Tibial nerve (tissue), 4 donors: Measurements from ENCODE around the gene RHNO1. TPM values are rescaled to one million over a fixed set of nuclear protein-coding genes. Genes with fewer than 3 reads are reported as not detected.
"Not testable (repeated sequence)": the region's sequence is repeated elsewhere in the genome, so short reads cannot be mapped to it uniquely, and the experiment has no call there.

Experiments used
- DNase-seq, 2 donors: peaks; one replicate each; pipeline ENCODE4 v3.0.0-alpha.2; 2019; ENCODE audit warnings: low spot score in 2 of 2
- H3K27ac ChIP-seq, 4 donors: fragments of 200-600 bp; sonication (generic) in 3 of 4; one replicate each; pipeline ENCODE4 v1.5.1; 2017 to 2019; ENCODE audit warnings: mild to moderate bottlenecking in 1 of 4
- H3K27me3 ChIP-seq, 2 donors: fragments of 200-600 bp; sonication (generic) in 1 of 2; one replicate each; pipeline versions ENCODE4 v1.5.1 to v1.6.0; 2017 to 2019
- H3K36me3 ChIP-seq, 3 donors: fragments of 200-600 bp; sonication (generic); one replicate each; pipeline ENCODE4 v1.5.1; 2018 to 2019
- H3K4me1 ChIP-seq, 4 donors: fragments of 200-600 bp; sonication (generic) in 3 of 4; one replicate each; pipeline ENCODE4 v1.5.1; 2017 to 2019
- H3K4me3 ChIP-seq, 4 donors: fragments of 200-600 bp; sonication (generic) in 3 of 4; one replicate each; pipeline ENCODE4 v1.5.1; 2017 to 2019; ENCODE audit warnings: mild to moderate bottlenecking in 1 of 4, moderate library complexity in 1 of 4
- H3K9me3 ChIP-seq, 4 donors: fragments of 200-600 bp; sonication (generic) in 3 of 4; one replicate each; pipeline ENCODE4 v1.5.1; 2017 to 2019
- CTCF ChIP-seq, 5 experiments: fragments of 200-600 bp in 3 of 5; fragments of 450-650 bp in 2 of 5; sonication (generic) in 3 of 5; IDR thresholded peaks; one replicate each; pipeline ENCODE4 v1.5.1; 2016 to 2019; ENCODE audit warnings: antibody characterized with exemption in 5 of 5, mild to moderate bottlenecking in 3 of 5, moderate library complexity in 2 of 5
- EP300 ChIP-seq, 2 donors: sonication (generic); formaldehyde crosslinking; IDR thresholded peaks; one replicate each; pipeline ENCODE4 v1.6.1; 2017; ENCODE audit warnings: antibody characterized with exemption in 2 of 2, mild to moderate bottlenecking in 1 of 2
- POLR2A ChIP-seq, 2 donors: fragments of 450-650 bp; IDR thresholded peaks; one replicate each; pipeline ENCODE4 v1.6.1; 2017; ENCODE audit warnings: antibody characterized with exemption in 2 of 2, mild to moderate bottlenecking in 2 of 2, moderate library complexity in 2 of 2
- WGBS, 2 donors: methylation state at CpG; one replicate each; pipeline ENCODE4 v1.1.5; 2018; 5-methylcytosine and 5-hydroxymethylcytosine counted together
- total RNA-seq, 4 donors: library from RNA; depleted of rRNA; stranded (reverse); fragments of >200 nt; gene quantifications; one replicate each; pipeline ENCODE4 v1.1.0, GENCODE V29; 2016

RHNO1 gene
- total RNA-seq, 4 donors from 2014 or later, result 5.4 to 13.8 (median 7.4) TPM

DNA sequence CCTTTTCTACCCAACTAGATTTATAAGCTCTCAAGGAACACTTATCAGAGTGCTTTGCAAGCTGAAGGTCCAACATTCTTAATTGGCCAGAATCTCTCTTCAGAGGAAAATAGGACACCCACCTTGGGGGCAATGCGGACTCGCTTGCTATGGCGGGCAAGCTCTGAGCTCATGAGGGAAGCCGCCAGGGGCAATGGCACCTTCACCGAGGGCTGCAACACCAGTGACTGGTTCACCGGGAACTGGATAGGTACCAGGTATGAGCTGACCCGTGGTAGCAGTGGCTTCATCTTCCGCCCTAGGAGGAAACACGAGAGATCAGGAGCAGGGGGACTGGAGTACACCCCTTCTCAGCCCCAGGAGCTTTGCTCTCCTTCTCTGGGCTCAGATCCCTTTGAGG, 12.8 kb upstream of the RHNO1 start:
- no peaks in the 10 kb centered on the region for H3K9me3 ChIP-seq
- TF ChIP-seq POLR2A (IDR thresholded peaks at IDR 0.05) (no peak), EP300 (IDR thresholded peaks at IDR 0.05) (no peak), CTCF (IDR thresholded peaks at IDR 0.05) (no peak)
- no peaks in the 10 kb centered on the region for H3K27me3 ChIP-seq
- no peaks in the 10 kb centered on the region for H3K4me1 ChIP-seq
- DNase-seq, result no peak
- no peak overlapping the region for H3K27ac ChIP-seq
- peaks cover 0 to 3% (median 0%) of the 10 kb centered on the region in 3 donors for H3K36me3 ChIP-seq
- no peak overlapping the region for H3K4me3 ChIP-seq
- WGBS, 2 donors, result 97 to 100% methylated on average over 9 of the region's 9 CpGs

DNA sequence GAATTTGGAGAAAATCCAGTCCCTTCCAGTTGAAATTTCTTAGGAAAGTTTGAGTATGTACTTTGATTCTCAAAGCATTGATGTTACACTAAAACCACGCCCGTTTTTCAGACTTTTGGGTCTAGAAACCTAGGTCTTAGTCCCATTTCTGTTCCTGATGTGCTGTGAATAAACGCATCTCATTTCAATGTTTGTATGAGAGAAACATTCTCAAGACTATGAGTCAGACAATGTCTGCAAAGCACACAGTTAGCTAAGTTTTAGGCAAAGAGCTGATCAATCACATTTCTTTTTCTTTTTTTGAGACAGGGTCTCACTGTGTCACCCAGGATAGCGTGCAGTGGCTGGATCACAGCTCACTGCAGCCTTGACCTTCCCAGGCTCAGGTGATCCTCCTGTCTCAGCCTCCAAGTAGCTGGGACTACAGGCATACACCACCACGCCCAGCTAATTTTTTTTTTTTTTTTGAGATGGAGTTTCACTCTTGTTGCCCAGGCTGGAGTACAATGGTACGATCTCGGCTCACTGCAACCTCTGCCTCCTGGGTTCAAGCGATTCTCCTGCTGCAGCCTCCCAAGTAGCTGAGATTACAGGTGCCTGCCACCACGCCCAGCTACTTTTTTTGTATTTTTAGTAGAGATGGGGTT, 7.9 kb upstream of the RHNO1 start:
- DNase-seq, H3K9me3 ChIP-seq, H3K4me3 ChIP-seq, H3K4me1 ChIP-seq, H3K36me3 ChIP-seq, H3K27me3 ChIP-seq, H3K27ac ChIP-seq: not testable (repeated sequence)
- WGBS, 2 donors, result 87 to 92% methylated on average over 9 of the region's 9 CpGs

- 4 to 10% methylated on average over 11 to 20 of the region's 38 CpGs for WGBS, 2 donors
- Histone ChIP-seq H3K27ac (peak overlapping the region in 3 of 4 donors; percentile 95 to 98 (median 97)), H3K4me3 (peak overlapping the region; percentile 51 to 90 (median 88)), H3K27me3 (no peaks in the 10 kb centered on the region), H3K9me3 (no peaks in the 10 kb centered on the region), H3K4me1 (peaks cover 0 to 25% (median 12%) of the 10 kb centered on the region in 4 donors), H3K36me3 (no peaks in the 10 kb centered on the region)
- no peak for DNase-seq
- TF ChIP-seq POLR2A (IDR thresholded peaks at IDR 0.05) (no peak), CTCF (IDR thresholded peaks at IDR 0.05) (no peak), EP300 (IDR thresholded peaks at IDR 0.05) (no peak)
Measured at GRCh38 chr12:2876431-2877046, 484 bp upstream of the RHNO1 start.

DNA sequence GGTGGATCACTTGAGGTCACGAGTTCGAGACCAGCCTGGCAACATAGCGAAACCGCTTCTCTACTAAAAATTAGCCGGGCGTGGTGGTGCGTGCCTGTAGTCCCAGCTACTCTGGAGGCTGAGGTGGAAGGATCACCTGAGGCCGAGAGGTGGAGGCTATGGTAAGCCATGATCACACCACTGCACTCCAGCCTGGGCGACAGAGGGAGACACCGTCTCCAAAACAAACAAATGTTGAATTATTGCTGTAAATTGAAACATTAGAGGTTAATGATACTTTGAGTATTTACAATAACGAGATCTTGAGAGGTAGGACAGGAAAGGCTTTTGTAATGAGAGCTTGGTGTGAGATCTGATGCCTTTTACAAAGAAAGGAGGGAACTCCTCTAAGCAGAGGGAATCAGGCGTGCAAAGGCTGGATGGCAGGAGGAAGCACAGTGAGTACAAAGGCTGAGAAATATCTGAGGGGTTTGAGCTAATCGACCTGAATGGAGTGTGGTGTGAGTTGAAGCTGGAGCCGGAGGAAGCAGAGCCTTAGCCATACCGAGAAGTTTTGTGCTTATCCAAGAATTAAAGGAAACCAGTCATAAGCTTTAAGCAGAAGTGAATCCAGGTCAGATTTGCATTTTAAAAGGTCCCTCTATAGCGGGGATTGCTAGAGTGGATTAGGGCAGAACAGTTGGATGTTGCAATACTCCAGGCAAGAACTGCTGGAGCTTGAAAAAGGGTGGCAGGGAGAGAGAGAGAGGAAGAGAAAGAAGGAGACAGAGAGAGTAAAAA, 1.1 kb downstream of the RHNO1 start:
- no peak for DNase-seq
- H3K27me3 ChIP-seq, result no peaks in the 10 kb centered on the region
- TF ChIP-seq EP300 (IDR thresholded peaks at IDR 0.05) (peak in 1 of 2 donors; percentile 25), POLR2A (IDR thresholded peaks at IDR 0.05) (no peak)
- H3K4me1 ChIP-seq, result peaks cover 0 to 25% (median 12%) of the 10 kb centered on the region in 4 donors
- peaks cover 0 to 5% (median 0%) of the 10 kb centered on the region in 3 donors for H3K36me3 ChIP-seq
- peak overlapping the region; percentile 83 to 98 (median 96) for H3K27ac ChIP-seq
- H3K4me3 ChIP-seq, result peak overlapping the region; percentile 51 to 90 (median 88)
- H3K9me3 ChIP-seq, result no peaks in the 10 kb centered on the region
- WGBS, 2 donors, result 37 to 38% methylated on average over 16 of the region's 16 CpGs

DNA sequence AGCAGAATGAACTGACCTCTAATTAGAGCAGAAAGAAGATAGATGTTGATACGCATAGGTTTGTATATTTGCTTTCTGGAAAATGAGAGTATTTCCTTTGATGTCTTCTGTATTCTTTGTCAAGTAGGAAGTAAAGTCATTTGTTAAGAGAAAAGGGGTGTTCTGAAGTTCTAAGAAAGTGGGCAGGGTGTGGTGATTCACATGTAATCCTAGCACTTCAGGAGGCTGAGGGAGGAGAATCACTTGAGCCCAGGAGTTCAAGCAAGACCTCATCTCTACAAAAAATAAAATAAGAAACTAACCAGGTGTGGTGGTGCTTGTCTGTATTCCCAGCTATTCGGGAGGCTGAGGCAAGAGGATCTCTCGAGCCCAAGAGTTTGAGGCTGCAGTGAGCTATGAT, 2.8 kb downstream of the RHNO1 start:
- Histone ChIP-seq H3K27ac (no peak overlapping the region), H3K4me3 (no peak overlapping the region), H3K36me3 (peaks cover 0 to 5% (median 0%) of the 10 kb centered on the region in 3 donors), H3K9me3 (no peaks in the 10 kb centered on the region), H3K27me3 (no peaks in the 10 kb centered on the region), H3K4me1 (peaks cover 0 to 25% (median 12%) of the 10 kb centered on the region in 4 donors)
- 91 to 96% methylated on average over 3 of the region's 3 CpGs for WGBS, 2 donors
- DNase-seq, result no peak
- TF ChIP-seq CTCF (IDR thresholded peaks at IDR 0.05), result no peak
- no peak for TF ChIP-seq POLR2A (IDR thresholded peaks at IDR 0.05)
- TF ChIP-seq EP300 (IDR thresholded peaks at IDR 0.05), result no peak

- H3K9me3 ChIP-seq, result no peaks in the 10 kb centered on the region
- no peaks in the 10 kb centered on the region for H3K27me3 ChIP-seq
- TF ChIP-seq EP300 (IDR thresholded peaks at IDR 0.05), result no peak
- no peak for TF ChIP-seq CTCF (IDR thresholded peaks at IDR 0.05)
- TF ChIP-seq POLR2A (IDR thresholded peaks at IDR 0.05), result no peak
- no peak for DNase-seq
- H3K4me3 ChIP-seq, result no peak overlapping the region
- peaks cover 0 to 2% (median 0%) of the 10 kb centered on the region in 4 donors for H3K4me1 ChIP-seq
- H3K36me3 ChIP-seq, result peaks cover 0 to 24% (median 0%) of the 10 kb centered on the region in 3 donors
- WGBS, 2 donors, result 71 to 73% methylated on average over 2 of the region's 2 CpGs
- H3K27ac ChIP-seq, result peak overlapping the region in 1 of 4 donors; percentile 17
Measured at GRCh38 chr12:2884810-2885209, 7.8 kb downstream of the RHNO1 start.
